ENCODE results near the gene TMEM170A. TPM values are rescaled to one million over a fixed set of nuclear protein-coding genes. Genes with fewer than 3 reads are reported as not detected.

Gene TMEM170A
- polyA plus RNA-seq, 1 donor (not counting 4 experiments of a cell fraction or from before 2014, with no cell fraction given) = 22.1 TPM

- H3K79me2 ChIP-seq (ENCODE audit: control insufficient read depth, insufficient read depth, low read length) = peaks cover 63% of the 10 kb centered on the region
- H3K9me1 ChIP-seq (ENCODE audit: control insufficient read depth, extremely low read depth, insufficient read depth, low read length) = no peaks in the 10 kb centered on the region
- H3K9me3 ChIP-seq (ENCODE audit: control insufficient read depth, low read depth, low read length) = no peaks in the 10 kb centered on the region
- TF ChIP-seq CTCF (optimal IDR thresholded peaks at IDR 0.05 in 1 of 3, IDR thresholded peaks at IDR 0.05 in 1 of 3, conservative IDR thresholded peaks at IDR 0.05 in 1 of 3; ENCODE audit: extremely low read depth in 1 of 3, insufficient read depth in 2 of 3, low read length in 3 of 3) (no peak), EZH2 (IDR thresholded peaks at IDR 0.05; ENCODE audit: low read length) (no peak)
- no peak overlapping the region for H2AFZ ChIP-seq (ENCODE audit: control insufficient read depth, low read length)
- dilution Hi-C loops (cut with MboI; ENCODE audit: extremely low pct_ligation_motif_present, low sequenced_read_pairs) = no loop called here
- H3K9ac ChIP-seq (ENCODE audit: control insufficient read depth, extremely low read depth, insufficient read depth, low read length) = peak overlapping the region; percentile 83
- H3K4me1 ChIP-seq (ENCODE audit: control insufficient read depth, extremely low read depth, insufficient read depth, low read length) = peaks cover 15% of the 10 kb centered on the region
- DNase-seq (ENCODE audit: low read depth, low spot score) (no peak), FAIRE-seq (no peak)
- H3K27me3 ChIP-seq (ENCODE audit: control insufficient read depth, extremely low read depth, insufficient read depth, low read length) = no peaks in the 10 kb centered on the region
- peak overlapping the region; percentile 69 to 81 (median 73) for H3K4me3 ChIP-seq (ENCODE audit: control insufficient read depth in 2 of 3, extremely low read depth in 1 of 3, insufficient read depth in 2 of 3, low read depth in 1 of 3, low read length in 3 of 3)
- peaks cover 3% of the 10 kb centered on the region for H4K20me1 ChIP-seq (ENCODE audit: control insufficient read depth, extremely low read depth, insufficient read depth, low read length)
- H3K4me2 ChIP-seq (ENCODE audit: control insufficient read depth, extremely low read depth, insufficient read depth, low read depth, low read length) = peak overlapping the region; percentile 85
- peaks cover 4 to 14% of the 10 kb centered on the region in 2 experiments for H3K36me3 ChIP-seq (ENCODE audit: control insufficient read depth in 2 of 2, extremely low read depth in 1 of 2, insufficient read depth in 2 of 2, low read length in 2 of 2)
- H3K27ac ChIP-seq (ENCODE audit: control insufficient read depth, insufficient read depth, low read length) = peak overlapping the region; percentile 58
These were observed 1.7 kb downstream of the TMEM170A start for GRCh38 chr16:75462806-75463205.

GRCh38 chr16:75461575-75461974, 2.9 kb downstream of the TMEM170A start:
- Histone ChIP-seq H3K4me2 (ENCODE audit: control insufficient read depth, extremely low read depth, insufficient read depth, low read depth, low read length) (no peak overlapping the region), H3K27ac (ENCODE audit: control insufficient read depth, insufficient read depth, low read length) (no peak overlapping the region), H3K79me2 (ENCODE audit: control insufficient read depth, insufficient read depth, low read length) (peaks cover 75% of the 10 kb centered on the region), H3K9me1 (ENCODE audit: control insufficient read depth, extremely low read depth, insufficient read depth, low read length) (no peaks in the 10 kb centered on the region), H2AFZ (ENCODE audit: control insufficient read depth, low read length) (no peak overlapping the region), H3K36me3 (ENCODE audit: control insufficient read depth in 2 of 2, extremely low read depth in 1 of 2, insufficient read depth in 2 of 2, low read length in 2 of 2) (peaks cover 4 to 16% of the 10 kb centered on the region in 2 experiments), H3K4me3 (ENCODE audit: control insufficient read depth in 2 of 3, extremely low read depth in 1 of 3, insufficient read depth in 2 of 3, low read depth in 1 of 3, low read length in 3 of 3) (no peak overlapping the region), H4K20me1 (ENCODE audit: control insufficient read depth, extremely low read depth, insufficient read depth, low read length) (peaks cover 9% of the 10 kb centered on the region), H3K9me3 (ENCODE audit: control insufficient read depth, low read depth, low read length) (no peaks in the 10 kb centered on the region), H3K4me1 (ENCODE audit: control insufficient read depth, extremely low read depth, insufficient read depth, low read length) (peaks cover 15% of the 10 kb centered on the region), H3K27me3 (ENCODE audit: control insufficient read depth, extremely low read depth, insufficient read depth, low read length) (no peaks in the 10 kb centered on the region), H3K9ac (ENCODE audit: control insufficient read depth, extremely low read depth, insufficient read depth, low read length) (no peak overlapping the region)
- dilution Hi-C loops (cut with MboI; ENCODE audit: extremely low pct_ligation_motif_present, low sequenced_read_pairs) = no loop called here
- TF ChIP-seq EZH2 (IDR thresholded peaks at IDR 0.05; ENCODE audit: low read length) (no peak), CTCF (optimal IDR thresholded peaks at IDR 0.05 in 1 of 3, IDR thresholded peaks at IDR 0.05 in 1 of 3, conservative IDR thresholded peaks at IDR 0.05 in 1 of 3; ENCODE audit: extremely low read depth in 1 of 3, insufficient read depth in 2 of 3, low read length in 3 of 3) (no peak)
- FAIRE-seq (no peak), DNase-seq (ENCODE audit: low read depth, low spot score) (no peak)

Data from keratinocyte (primary cell).